Inflammatory macrophage treated with lipopolysaccharide for 4 hours (primary cell): ENCODE data around the gene SLC16A5.
"Not testable (repeated sequence)": the region's sequence is repeated elsewhere in the genome, so short reads cannot be mapped to it uniquely, and the experiment has no call there.

ENCODE experiments used
- DNase-seq: peaks from one replicate; pipeline ENCODE4 v3.0.0-alpha.2; 2020

Gene SLC16A5

GRCh38 chr17:75135946-75136345, 48.2 kb downstream of the SLC16A5 start:
- no peak for DNase-seq

GRCh38 chr17:75137762-75138161, 50.0 kb downstream of the SLC16A5 start:
- DNase-seq, result not testable (repeated sequence)

GRCh38 chr17:75138519-75138918, 50.8 kb downstream of the SLC16A5 start:
- DNase-seq, result no peak

- DNase-seq, result no peak
Measured at GRCh38 chr17:75142236-75142971, 54.6 kb downstream of the SLC16A5 start.

GRCh38 chr17:75144816-75145512, 57.2 kb downstream of the SLC16A5 start:
- DNase-seq, result peak; percentile 46

- peak; percentile 79 for DNase-seq
Measured at GRCh38 chr17:75146592-75146991, 58.8 kb downstream of the SLC16A5 start.

- DNase-seq, result peak; percentile 76
Measured at GRCh38 chr17:75147878-75148546, 60.3 kb downstream of the SLC16A5 start.

- no peak for DNase-seq
Measured at GRCh38 chr17:75151930-75152329, 64.2 kb downstream of the SLC16A5 start.

- DNase-seq, result no peak
Measured at GRCh38 chr17:75152523-75152921, 64.8 kb downstream of the SLC16A5 start.

GRCh38 chr17:75152922-75153779, 65.4 kb downstream of the SLC16A5 start:
- DNase-seq, result peak; percentile 61

- no peak for DNase-seq
Measured at GRCh38 chr17:75153780-75154194, 66.0 kb downstream of the SLC16A5 start.

GRCh38 chr17:75154195-75155106, 66.7 kb downstream of the SLC16A5 start, which contains the start of gene JPT1:
TSS of gene JPT1 (minus strand) at chr17:75154512. CDS start at chr17:75154397, 115 bp downstream.
- DNase-seq, result peak; percentile 99

GRCh38 chr17:75155191-75155601, 67.4 kb downstream of the SLC16A5 start:
- DNase-seq, result no peak
